HG03354 (cell line): ENCODE results near the gene ADAMTSL1.

ENCODE experiments used
- ATAC-seq: cut with Tn5 transposase; IDR thresholded peaks from one replicate; pipeline ENCODE4 v1.9.1; 2021; ENCODE audit warnings: mild to moderate bottlenecking; ENCODE audit not compliant: unreplicated experiment, poor library complexity, severe bottlenecking

Gene ADAMTSL1

GRCh38 chr9:18678821-18679590 is 205.1 kb downstream of the ADAMTSL1 start:
- ATAC-seq, result no peak

GRCh38 chr9:18682907-18683306 is 209.0 kb downstream of the ADAMTSL1 start:
- no peak for ATAC-seq

GRCh38 chr9:18683312-18683711 is 209.4 kb downstream of the ADAMTSL1 start:
- no peak for ATAC-seq

- no peak for ATAC-seq
Observed at GRCh38 chr9:18683851-18684250, 209.9 kb downstream of the ADAMTSL1 start.

GRCh38 chr9:18684593-18685317 is 210.8 kb downstream of the ADAMTSL1 start:
- ATAC-seq, result no peak

- no peak for ATAC-seq
Observed at GRCh38 chr9:18688581-18689565, 214.9 kb downstream of the ADAMTSL1 start.

- no peak for ATAC-seq
Observed at GRCh38 chr9:18689921-18690320, 216.0 kb downstream of the ADAMTSL1 start.

- ATAC-seq, result no peak
Observed at GRCh38 chr9:18692268-18692667, 218.3 kb downstream of the ADAMTSL1 start.

GRCh38 chr9:18692962-18693361 is 219.0 kb downstream of the ADAMTSL1 start:
- ATAC-seq, result no peak

- ATAC-seq, result no peak
Observed at GRCh38 chr9:18694959-18695668, 221.2 kb downstream of the ADAMTSL1 start.

GRCh38 chr9:18698992-18699391 is 225.0 kb downstream of the ADAMTSL1 start:
- ATAC-seq, result no peak

- no peak for ATAC-seq
Observed at GRCh38 chr9:18699764-18700163, 225.8 kb downstream of the ADAMTSL1 start.

- ATAC-seq, result no peak
Observed at GRCh38 chr9:18700714-18701113, 226.8 kb downstream of the ADAMTSL1 start.

GRCh38 chr9:18703151-18703900 is 229.4 kb downstream of the ADAMTSL1 start:
- ATAC-seq, result no peak

- no peak for ATAC-seq
Observed at GRCh38 chr9:18703901-18704379, 230.0 kb downstream of the ADAMTSL1 start.

GRCh38 chr9:18705796-18706392 is 231.9 kb downstream of the ADAMTSL1 start:
- no peak for ATAC-seq

GRCh38 chr9:18706648-18707047 is 232.7 kb downstream of the ADAMTSL1 start:
- ATAC-seq, result no peak

GRCh38 chr9:18707061-18707461 is 233.1 kb downstream of the ADAMTSL1 start:
- no peak for ATAC-seq
